Spleen (tissue), 7 donors: Measurements from ENCODE around the gene WDR41.

Experiments used
- CTCF ChIP-seq, 11 experiments: fragments of 200-600 bp in 7 of 11; fragments of 450-650 bp in 4 of 11; sonication (generic) in 4 of 11; IDR thresholded peaks in 8 of 11; conservative IDR thresholded peaks in 3 of 11; 1 replicate in 7 of 11; 2 replicates in 4 of 11; pipeline versions ENCODE4 v1.4.0 to v1.8.0; 2016 to 2021; ENCODE audit warnings: antibody characterized with exemption in 11 of 11, inconsistent platforms in 4 of 11, mild to moderate bottlenecking in 1 of 11
- POLR2A ChIP-seq, 3 donors: fragments of 450-650 bp; IDR thresholded peaks; one replicate each; pipeline ENCODE4 v1.5.1; 2017; ENCODE audit warnings: antibody characterized with exemption in 3 of 3, mild to moderate bottlenecking in 1 of 3
- POLR2AphosphoS5 ChIP-seq, 3 donors: sonication (generic); formaldehyde crosslinking; IDR thresholded peaks; one replicate each; pipeline ENCODE4 v1.5.1; 2017; ENCODE audit warnings: antibody characterized with exemption in 3 of 3
- donor health status: DM: no; HTN: no; CAD: no; lungs with moderate emphysema.
- donor health status: DM: no; HTN: no; CAD: no.
- donor health status: DM: no; HTN: no; CAD: no.

GRCh38 chr5:77397686-77398292 lies 94.3 kb downstream of the WDR41 start:
- TF ChIP-seq POLR2A (IDR thresholded peaks at IDR 0.05) (no peak), CTCF (IDR thresholded peaks at IDR 0.05 in 8 of 11, conservative IDR thresholded peaks at IDR 0.05 in 3 of 11) (no peak), POLR2AphosphoS5 (IDR thresholded peaks at IDR 0.05) (no peak)
